ENCODE data around the gene ATRX. TPM values are rescaled to one million over a fixed set of nuclear protein-coding genes. Genes with fewer than 3 reads are reported as not detected.

ATRX gene
- total RNA-seq, 1 experiment from 2014 or later, result 85.8 TPM

DNA sequence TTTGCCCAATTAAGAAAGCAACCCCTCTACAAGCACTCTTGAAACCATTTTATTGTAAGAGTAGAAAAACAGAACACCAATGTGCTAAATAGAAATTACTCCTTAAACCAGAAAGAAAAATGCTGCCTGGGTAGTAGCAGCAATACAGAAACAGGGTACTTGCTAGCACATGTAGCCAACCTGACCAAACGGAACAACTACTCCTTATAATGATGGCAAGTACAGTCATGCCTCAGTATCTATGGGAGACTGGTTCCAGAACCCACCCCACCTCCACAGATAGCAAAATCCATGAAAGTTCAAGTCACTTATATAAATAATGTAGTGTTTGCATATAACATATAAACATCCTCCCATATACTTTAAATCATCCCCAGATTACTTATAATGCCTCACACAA is 168.8 kb downstream of the ATRX start:
- Histone ChIP-seq H3K36me3 (ENCODE audit: control insufficient read depth, insufficient read depth, low read length) (peaks cover 9% of the 10 kb centered on the region; the same call in 1 of the 2 replicates), H3K27me3 (ENCODE audit: control insufficient read depth, insufficient read depth, low read length) (no peaks in the 10 kb centered on the region), H3K4me3 (ENCODE audit: low read depth in 2 of 2, low read length in 2 of 2) (no peak overlapping the region), H3K9me3 (ENCODE audit: control insufficient read depth, insufficient read depth, low read depth, low read length) (no peaks in the 10 kb centered on the region), H3K27ac (ENCODE audit: low read length) (no peak overlapping the region), H3K4me1 (ENCODE audit: control insufficient read depth, insufficient read depth, low read length) (no peaks in the 10 kb centered on the region)
- no peak for ATAC-seq
- intact Hi-C loops (cut with micrococcal nuclease; ENCODE audit: unreplicated experiment) (no loop called here), in situ Hi-C loops (cut with HindIII; ENCODE audit: low pct_unique_long_range_greater_than_20kb, low sequenced_read_pairs) (no loop called here)
- BruUV-seq (replicated peaks), result no TSS peak
- ChIA-PET CTCF (no interaction called here), POLR2A (no interaction called here)
- TF ChIP-seq, protein P1, sequence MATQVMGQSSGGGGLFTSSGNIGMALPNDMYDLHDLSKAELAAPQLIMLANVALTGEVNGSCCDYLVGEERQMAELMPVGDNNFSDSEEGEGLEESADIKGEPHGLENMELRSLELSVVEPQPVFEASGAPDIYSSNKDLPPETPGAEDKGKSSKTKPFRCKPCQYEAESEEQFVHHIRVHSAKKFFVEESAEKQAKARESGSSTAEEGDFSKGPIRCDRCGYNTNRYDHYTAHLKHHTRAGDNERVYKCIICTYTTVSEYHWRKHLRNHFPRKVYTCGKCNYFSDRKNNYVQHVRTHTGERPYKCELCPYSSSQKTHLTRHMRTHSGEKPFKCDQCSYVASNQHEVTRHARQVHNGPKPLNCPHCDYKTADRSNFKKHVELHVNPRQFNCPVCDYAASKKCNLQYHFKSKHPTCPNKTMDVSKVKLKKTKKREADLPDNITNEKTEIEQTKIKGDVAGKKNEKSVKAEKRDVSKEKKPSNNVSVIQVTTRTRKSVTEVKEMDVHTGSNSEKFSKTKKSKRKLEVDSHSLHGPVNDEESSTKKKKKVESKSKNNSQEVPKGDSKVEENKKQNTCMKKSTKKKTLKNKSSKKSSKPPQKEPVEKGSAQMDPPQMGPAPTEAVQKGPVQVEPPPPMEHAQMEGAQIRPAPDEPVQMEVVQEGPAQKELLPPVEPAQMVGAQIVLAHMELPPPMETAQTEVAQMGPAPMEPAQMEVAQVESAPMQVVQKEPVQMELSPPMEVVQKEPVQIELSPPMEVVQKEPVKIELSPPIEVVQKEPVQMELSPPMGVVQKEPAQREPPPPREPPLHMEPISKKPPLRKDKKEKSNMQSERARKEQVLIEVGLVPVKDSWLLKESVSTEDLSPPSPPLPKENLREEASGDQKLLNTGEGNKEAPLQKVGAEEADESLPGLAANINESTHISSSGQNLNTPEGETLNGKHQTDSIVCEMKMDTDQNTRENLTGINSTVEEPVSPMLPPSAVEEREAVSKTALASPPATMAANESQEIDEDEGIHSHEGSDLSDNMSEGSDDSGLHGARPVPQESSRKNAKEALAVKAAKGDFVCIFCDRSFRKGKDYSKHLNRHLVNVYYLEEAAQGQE (IDR thresholded peaks at IDR 0.05; ENCODE audit: insufficient read depth in 1 of 2, low read depth in 2 of 2, low read length in 1 of 2), result no peak
- TF ChIP-seq TCF7L2 (IDR thresholded peaks at IDR 0.05; ENCODE audit: low read depth, low read length) (no peak), SIN3A (IDR thresholded peaks at IDR 0.05; ENCODE audit: borderline replicate concordance, insufficient read depth, low read depth, low read length) (no peak), POLR2AphosphoS5 (IDR thresholded peaks at IDR 0.05; ENCODE audit: low read depth, low read length) (no peak)
- TF ChIP-seq, protein P2, sequence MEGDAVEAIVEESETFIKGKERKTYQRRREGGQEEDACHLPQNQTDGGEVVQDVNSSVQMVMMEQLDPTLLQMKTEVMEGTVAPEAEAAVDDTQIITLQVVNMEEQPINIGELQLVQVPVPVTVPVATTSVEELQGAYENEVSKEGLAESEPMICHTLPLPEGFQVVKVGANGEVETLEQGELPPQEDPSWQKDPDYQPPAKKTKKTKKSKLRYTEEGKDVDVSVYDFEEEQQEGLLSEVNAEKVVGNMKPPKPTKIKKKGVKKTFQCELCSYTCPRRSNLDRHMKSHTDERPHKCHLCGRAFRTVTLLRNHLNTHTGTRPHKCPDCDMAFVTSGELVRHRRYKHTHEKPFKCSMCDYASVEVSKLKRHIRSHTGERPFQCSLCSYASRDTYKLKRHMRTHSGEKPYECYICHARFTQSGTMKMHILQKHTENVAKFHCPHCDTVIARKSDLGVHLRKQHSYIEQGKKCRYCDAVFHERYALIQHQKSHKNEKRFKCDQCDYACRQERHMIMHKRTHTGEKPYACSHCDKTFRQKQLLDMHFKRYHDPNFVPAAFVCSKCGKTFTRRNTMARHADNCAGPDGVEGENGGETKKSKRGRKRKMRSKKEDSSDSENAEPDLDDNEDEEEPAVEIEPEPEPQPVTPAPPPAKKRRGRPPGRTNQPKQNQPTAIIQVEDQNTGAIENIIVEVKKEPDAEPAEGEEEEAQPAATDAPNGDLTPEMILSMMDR (IDR thresholded peaks at IDR 0.05), result no peak
- DNase-seq (ENCODE audit: low read depth, low spot score), result no peak

DNA sequence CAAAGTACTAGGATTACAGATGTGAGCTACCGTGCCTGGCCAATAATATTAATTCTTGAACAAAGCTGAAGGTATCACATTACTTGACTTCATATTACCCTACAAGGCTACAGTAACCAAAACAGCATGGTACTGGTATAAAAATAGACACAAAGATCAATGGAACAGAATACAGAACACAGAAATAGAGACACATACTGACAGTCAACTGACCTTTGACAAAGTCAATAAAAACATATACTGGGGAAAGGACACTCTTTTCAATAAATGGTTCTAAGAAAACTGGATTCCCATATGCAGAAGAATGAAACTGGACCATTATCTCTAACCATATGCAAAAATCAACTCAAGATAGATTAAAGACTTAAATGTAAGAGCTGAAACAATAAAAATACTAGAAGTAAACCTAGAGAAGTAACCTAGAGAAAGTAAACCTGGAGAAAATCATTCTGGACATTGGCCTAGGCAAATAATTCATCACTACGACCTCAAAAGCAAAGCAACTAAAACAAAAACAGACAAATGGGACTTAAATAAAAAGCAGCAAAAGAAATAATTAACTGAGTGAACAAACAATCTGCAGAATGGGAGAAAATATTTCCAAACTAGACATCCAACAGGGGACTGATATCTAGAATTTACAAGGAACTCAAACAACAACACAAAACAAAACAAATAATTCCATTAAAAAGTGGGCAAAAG is 182.2 kb downstream of the ATRX start:
- H3K36me3 ChIP-seq (ENCODE audit: control insufficient read depth, insufficient read depth, low read length), result peaks cover 2% of the 10 kb centered on the region; the same call in 1 of the 2 replicates
- ChIA-PET CTCF (no interaction called here), POLR2A (no interaction called here)
- intact Hi-C loops (cut with micrococcal nuclease; ENCODE audit: unreplicated experiment), result no loop called here
- in situ Hi-C loops (cut with HindIII; ENCODE audit: low pct_unique_long_range_greater_than_20kb, low sequenced_read_pairs), result no loop called here
- ATAC-seq (no peak), DNase-seq (ENCODE audit: low read depth, low spot score) (no peak)
- H3K4me3 ChIP-seq (ENCODE audit: low read depth in 2 of 2, low read length in 2 of 2), result no peak overlapping the region
- no peaks in the 10 kb centered on the region for H3K9me3 ChIP-seq (ENCODE audit: control insufficient read depth, insufficient read depth, low read depth, low read length)
- BruUV-seq (replicated peaks), result no TSS peak
- H3K4me1 ChIP-seq (ENCODE audit: control insufficient read depth, insufficient read depth, low read length), result no peaks in the 10 kb centered on the region
- no peak for TF ChIP-seq POLR2AphosphoS5 (IDR thresholded peaks at IDR 0.05; ENCODE audit: low read depth, low read length)
- TF ChIP-seq, protein P2 (IDR thresholded peaks at IDR 0.05), result no peak
- TF ChIP-seq TCF7L2 (IDR thresholded peaks at IDR 0.05; ENCODE audit: low read depth, low read length), result no peak
- TF ChIP-seq, protein P1 (IDR thresholded peaks at IDR 0.05; ENCODE audit: insufficient read depth in 1 of 2, low read depth in 2 of 2, low read length in 1 of 2), result no peak
- no peak for TF ChIP-seq SIN3A (IDR thresholded peaks at IDR 0.05; ENCODE audit: borderline replicate concordance, insufficient read depth, low read depth, low read length)
- no peak overlapping the region for H3K27ac ChIP-seq (ENCODE audit: low read length)
- no peaks in the 10 kb centered on the region for H3K27me3 ChIP-seq (ENCODE audit: control insufficient read depth, insufficient read depth, low read length)

Measured in Panc1 (cell line).